ENCODE measurements around the gene ZNF454. TPM values are rescaled to one million over a fixed set of nuclear protein-coding genes. Genes with fewer than 3 reads are reported as not detected.

ZNF454 gene
- not detected in 2 replicates for total RNA-seq (2014; rRNA removed; shearing (Covaris generic); ENCODE audit: low replicate concordance)

DNA sequence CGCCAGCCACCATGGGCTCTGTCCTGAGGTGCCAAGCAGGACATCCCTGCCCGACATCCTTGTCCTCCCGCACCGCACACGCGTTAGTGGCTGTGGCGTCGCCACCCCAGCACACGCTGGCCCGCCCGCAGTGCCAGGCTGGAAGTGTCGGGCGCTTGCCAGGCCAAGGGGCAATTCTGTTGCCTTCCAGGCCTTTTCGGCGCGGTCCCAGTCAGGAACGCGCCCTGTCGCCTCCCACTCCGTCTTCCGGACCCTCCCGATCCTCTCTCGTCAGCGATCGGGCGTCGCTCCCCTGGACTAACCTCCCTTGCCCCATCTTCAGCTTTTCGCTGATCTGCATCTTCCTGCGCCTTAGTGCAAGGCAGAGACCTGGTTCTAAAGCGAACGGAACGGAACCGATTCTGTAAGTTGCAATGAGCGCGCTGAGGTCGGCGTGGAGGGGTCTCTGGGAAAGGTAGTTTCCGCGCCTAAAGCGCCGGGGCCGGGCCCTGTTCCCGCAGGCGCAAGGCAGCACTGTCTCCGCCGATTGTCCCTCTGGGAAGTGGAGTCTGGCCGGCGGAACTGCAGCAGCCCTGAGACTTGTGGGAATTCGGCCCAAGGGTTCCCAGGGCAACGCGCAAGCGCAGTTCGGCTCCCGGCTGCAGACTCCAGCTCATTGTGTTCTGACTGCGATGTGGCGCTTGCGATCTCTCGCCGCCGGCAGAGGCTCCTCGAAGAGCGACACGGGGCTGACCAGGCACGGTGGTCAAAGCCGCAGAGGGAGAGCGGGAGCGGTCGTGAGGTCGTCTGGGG lies at the start of gene ZNF454:
Gene ZNF454 (plus strand): TSS at position 630 of the 792 bp plus-strand sequence. CDS start 1,594 bp downstream, outside the sequence.
- no peak for DNase-seq (ENCODE audit: low read depth)
- in situ Hi-C loops (cut with HindIII; ENCODE audit: low pct_unique_long_range_greater_than_20kb, low sequenced_read_pairs): no loop called here

DNA sequence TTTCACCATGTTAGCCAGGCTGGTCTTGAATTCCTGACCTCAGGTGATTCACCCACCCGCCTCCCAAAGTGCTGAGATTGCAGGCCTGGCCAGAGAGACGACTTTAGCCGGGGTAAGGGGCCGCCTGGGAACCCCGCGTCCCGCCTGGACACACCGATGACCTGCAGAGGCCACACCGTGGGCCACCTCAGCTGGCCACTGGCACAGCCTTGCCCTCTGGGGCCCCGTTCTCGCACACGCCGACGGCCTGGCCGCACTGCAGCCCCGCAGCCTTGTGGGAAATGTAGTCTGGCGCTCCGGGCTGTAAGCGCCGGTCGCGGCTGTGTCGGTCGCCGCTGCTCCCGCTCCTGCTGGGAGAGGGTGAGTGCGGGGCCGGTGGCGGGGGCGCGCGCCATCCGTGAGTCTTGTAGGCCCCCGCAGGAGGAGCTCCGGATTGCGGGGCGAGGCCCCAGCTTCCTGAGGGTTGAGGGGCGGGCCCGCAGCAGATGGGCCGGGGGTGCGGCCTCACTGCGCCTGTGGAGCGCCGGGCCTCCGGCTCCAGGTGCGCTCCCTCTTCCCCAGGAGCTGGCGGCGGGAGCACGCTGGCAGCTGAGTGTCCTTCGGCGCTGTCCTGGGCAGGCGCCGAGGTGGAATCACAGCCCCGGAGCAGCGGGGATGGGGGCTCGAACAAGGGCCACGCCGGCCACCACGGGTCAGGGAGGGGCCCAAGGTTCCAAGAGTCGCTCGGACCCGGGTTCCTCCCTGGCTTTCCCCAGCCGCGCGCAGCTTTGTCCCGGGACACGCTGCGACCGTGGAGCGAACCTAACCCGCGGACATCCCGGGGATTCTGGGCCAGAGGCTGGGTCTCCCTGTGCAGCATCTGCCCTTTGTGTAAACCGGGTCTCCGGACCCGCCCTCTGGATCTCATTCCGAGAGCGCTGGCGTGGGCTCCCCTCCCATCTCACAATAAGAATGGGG lies 45.1 kb upstream of the ZNF454 start, which contains the start of gene ZFP2:
Gene ZFP2 (plus strand): TSS at position 299 of the 957 bp plus-strand sequence. CDS start 35,401 bp downstream, outside the sequence.
- DNase-seq (ENCODE audit: low read depth): peak; percentile 77
- in situ Hi-C loops (cut with HindIII; ENCODE audit: low pct_unique_long_range_greater_than_20kb, low sequenced_read_pairs): no loop called here

GRCh38 chr5:178899289-178899688 lies 41.7 kb upstream of the ZNF454 start:
- in situ Hi-C loops (cut with HindIII; ENCODE audit: low pct_unique_long_range_greater_than_20kb, low sequenced_read_pairs): no loop called here
- no peak for DNase-seq (ENCODE audit: low read depth)

DNA sequence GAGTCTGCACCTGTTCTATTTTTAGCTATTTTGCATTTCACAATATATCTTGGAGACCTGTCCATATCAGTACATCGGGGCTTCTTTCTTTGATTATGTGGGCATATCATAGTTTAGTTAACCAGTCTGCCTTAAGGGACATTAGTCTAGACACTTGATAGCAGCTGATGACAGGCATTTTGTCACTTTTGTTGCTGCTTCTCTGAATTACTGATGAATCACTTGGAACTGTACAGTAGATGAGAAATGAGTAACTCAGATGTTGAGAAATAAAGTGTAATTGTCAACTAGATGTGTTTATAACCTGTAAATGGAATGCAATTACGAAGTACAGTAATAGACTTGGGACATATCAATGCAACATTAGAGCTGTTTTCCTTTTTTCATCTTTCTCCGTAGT lies 38.1 kb upstream of the ZNF454 start:
- in situ Hi-C loops (cut with HindIII; ENCODE audit: low pct_unique_long_range_greater_than_20kb, low sequenced_read_pairs): no loop called here
- no peak for DNase-seq (ENCODE audit: low read depth)

GRCh38 chr5:178931846-178932760 lies 8.9 kb upstream of the ZNF454 start:
- in situ Hi-C loops (cut with HindIII; ENCODE audit: low pct_unique_long_range_greater_than_20kb, low sequenced_read_pairs): no loop called here
- DNase-seq (ENCODE audit: low read depth): peak; percentile 17

DNA sequence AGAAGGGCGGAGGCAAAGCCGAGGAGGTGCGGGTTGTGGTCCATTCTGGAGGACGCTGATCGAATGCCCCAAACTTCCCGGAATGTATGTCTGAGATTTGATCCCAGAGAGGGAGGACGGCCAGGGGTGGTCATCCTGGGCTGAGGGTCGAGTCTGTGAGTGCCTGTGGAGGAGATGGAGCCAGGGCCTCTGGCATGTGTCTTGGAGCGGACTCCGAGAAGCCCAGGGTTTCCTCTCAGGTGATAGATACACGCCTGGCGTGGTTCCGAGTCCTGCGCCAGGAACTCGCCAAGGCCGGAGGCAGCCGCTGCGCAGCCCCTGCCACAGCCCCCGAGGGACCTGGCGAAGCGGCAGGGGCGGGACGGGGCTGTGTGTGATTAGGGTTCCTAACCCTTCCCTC lies 363 bp downstream of the ZNF454 start:
- in situ Hi-C loops (cut with HindIII; ENCODE audit: low pct_unique_long_range_greater_than_20kb, low sequenced_read_pairs): no loop called here
- no peak for DNase-seq (ENCODE audit: low read depth)

DNA sequence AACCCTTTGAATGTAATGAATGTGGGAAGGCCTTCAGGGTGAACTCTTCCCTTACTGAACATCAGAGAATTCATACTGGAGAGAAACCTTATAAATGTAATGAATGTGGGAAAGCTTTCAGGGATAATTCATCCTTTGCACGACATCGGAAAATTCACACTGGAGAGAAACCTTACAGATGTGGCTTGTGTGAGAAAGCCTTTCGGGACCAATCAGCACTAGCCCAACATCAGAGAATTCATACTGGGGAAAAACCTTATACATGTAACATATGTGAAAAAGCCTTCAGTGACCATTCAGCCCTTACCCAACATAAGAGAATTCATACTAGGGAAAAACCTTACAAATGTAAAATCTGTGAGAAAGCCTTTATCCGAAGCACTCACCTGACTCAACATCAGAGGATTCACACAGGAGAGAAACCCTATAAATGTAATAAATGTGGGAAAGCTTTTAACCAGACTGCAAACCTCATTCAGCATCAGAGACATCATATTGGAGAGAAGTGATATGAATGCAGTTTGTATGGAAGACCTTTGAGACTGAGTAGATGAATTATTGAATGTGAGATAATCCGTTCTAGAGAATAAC lies 24.6 kb downstream of the ZNF454 start:
- in situ Hi-C loops (cut with HindIII; ENCODE audit: low pct_unique_long_range_greater_than_20kb, low sequenced_read_pairs): no loop called here
- DNase-seq (ENCODE audit: low read depth): no peak

DNA sequence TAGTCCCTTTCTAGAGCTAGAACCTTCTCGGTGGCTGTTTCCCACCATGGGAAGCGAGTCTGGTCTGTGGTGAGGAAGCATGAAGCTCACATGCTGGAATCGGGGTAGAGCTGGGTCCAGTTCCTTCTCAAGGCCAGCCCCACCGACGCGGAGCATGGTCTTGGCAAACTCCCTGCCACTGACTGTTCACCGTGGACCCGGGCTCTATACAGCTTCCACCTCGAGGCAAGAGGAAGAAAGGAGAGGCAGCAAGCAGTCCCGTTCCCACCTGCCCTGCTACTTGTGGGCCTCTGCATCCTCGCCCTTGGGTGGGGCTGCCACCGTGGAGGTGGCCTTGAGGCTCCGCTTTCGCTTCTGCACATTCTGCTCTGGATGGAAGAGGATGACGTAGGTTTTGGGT lies 40.4 kb downstream of the ZNF454 start:
- no peak for DNase-seq (ENCODE audit: low read depth)

DNA sequence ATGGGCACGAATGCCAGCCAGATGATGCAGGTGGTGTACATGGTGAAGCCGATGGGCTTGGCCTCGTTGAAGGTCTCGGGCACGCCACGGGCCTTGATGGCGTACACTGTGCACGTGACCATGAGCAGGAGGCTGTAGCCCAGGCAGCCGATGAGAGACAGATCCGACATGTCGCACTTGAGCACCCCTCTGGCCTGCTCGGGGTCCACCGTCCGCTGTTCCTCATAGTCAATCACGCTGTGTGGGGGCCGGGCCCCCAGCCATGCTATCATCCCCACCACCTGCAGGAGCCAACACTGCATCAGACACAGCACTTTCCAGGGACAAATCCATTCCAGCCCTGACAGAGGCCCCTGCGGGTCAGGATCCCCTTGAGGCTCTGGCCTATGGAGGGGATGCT lies 41.9 kb downstream of the ZNF454 start:
- in situ Hi-C loops (cut with HindIII; ENCODE audit: low pct_unique_long_range_greater_than_20kb, low sequenced_read_pairs): no loop called here
- DNase-seq (ENCODE audit: low read depth): no peak

More for the DNA sequence above, 40.4 kb downstream of the ZNF454 start:
- in situ Hi-C loops (cut with HindIII; ENCODE audit: low pct_unique_long_range_greater_than_20kb, low sequenced_read_pairs): no loop called here

DNA sequence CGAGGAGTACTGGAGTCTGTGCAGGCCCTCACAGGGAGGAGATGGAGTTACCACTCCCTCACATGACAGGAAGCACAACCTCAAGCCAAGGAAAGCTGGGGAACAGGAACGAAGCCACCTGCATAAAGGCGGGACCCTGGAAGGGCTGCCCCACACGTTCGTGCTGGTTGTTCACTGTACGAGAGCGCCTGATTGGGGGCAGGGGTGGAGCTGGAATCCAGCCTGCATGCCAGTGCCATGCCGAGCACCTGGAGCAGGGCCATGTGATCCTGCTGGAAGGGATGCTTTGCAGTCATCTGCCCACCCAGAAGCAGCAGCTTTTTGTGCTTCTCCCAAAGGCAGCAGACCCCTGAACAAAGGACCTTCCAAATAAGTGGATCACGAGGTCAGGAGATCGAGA lies 42.7 kb downstream of the ZNF454 start:
- in situ Hi-C loops (cut with HindIII; ENCODE audit: low pct_unique_long_range_greater_than_20kb, low sequenced_read_pairs): no loop called here
- DNase-seq (ENCODE audit: low read depth): no peak

DNA sequence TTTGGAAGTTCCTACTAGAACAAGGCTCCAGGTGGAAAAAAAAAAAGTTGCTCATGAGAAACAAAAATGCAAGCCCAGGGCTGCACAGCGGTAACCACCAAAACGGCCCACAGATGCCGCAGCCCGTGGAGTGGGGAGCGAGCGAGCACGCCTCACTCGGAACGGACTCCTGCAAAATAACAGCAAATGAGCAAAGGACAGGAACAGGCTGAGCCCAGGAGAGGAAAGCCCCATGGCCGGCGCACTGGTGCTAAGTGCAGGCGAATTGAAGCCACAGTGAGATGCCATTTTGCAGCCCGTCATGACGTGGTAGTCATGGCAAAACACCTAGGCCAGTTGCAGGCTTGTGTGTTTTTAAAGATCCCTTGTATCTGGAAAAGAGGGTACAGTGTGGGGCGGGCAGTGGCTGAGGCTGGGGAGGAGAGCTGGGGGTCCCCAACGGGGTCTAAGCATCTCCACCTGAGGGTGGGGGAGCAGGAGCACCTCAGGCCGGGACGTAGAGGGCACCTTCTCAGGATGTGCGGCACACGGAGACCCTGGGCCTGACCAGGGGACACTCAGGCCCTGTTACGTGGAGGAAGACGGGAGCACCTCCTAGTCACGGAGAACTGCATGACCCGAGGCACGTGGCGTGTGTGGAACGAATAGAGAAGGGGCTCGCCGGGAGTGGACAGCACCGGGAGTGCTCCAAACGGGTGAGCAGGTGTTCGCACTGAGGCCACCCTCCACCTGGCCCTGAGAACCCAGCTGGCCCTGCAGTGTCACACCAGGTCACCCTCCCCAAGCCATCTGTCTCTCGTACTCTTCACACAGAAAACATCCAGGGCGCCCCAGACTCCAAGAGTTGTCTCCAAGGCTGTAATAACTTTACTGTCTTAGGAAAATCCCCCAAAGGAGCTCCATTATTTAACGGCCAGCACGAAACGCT lies 43.4 kb downstream of the ZNF454 start:
- no peak for DNase-seq (ENCODE audit: low read depth)
- in situ Hi-C loops (cut with HindIII; ENCODE audit: low pct_unique_long_range_greater_than_20kb, low sequenced_read_pairs): no loop called here

DNA sequence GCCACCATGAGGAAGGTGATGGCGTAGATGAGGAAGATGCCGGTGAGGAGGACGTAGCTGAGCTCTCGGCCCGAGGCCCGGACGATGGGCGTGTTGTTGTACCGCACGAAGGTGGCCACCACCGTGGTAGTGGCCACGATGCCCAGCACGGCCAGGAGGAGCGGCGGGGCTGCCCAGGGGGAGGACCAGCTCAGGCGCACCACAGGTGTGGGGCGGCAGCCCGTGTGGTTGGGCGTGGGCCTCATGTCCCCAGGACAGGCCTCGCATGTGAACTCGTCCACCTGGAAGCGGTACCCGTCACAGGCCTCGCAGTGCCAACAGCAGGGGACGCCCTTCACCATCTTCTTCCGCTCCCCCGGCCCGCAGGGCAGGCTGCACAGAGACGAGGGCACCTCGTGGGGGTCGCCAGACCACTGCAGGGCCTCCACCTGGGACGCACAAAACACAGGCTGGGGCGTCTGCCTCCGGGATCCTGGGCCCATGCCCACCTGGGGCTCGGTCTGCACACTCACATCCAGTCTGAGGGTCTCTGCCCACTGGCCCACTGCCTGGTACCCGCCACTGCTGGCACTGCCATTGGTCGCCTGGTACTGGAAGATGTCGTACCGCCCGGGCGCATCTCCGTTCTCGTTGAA lies 45.4 kb downstream of the ZNF454 start:
- in situ Hi-C loops (cut with HindIII; ENCODE audit: low pct_unique_long_range_greater_than_20kb, low sequenced_read_pairs): no loop called here
- DNase-seq (ENCODE audit: low read depth): no peak

DNA sequence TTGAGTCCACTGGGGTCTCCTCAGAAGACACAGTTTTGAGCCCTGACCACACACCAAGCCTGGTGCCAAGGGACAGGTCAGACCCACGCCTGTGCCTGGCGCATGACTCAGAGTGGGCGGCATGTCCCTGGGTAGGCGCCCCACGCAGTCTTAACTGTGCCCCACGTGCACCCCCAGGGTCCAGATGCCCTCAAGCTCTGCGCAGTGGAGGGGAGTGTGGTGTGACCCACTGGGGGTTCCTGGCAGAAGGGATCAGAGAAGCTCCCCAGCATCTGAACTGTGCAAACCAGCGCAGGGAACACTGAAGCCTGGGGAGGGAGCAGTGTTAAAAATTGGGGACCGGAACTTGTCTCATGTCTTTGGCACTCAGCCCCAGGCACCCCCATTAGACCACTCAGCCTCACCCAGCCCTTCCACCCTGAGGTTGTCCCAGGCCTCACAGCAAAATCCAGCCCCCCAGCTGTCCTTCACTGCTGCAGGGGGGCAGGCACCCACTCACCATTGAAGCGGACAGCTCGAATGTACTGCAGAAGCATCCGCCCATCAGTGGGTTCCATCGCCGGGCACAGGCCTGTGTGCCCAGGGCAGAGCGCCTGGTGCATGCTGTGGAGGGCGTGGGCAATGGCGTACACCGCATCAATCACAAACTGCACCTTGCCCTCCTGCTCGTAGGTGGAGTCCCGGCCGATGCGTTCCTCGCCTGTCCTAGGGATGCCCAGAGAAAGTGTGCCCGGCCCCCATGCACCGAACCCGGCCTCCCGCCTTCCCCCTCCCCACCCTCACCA lies 47.6 kb downstream of the ZNF454 start:
- DNase-seq (ENCODE audit: low read depth): no peak
- in situ Hi-C loops (cut with HindIII; ENCODE audit: low pct_unique_long_range_greater_than_20kb, low sequenced_read_pairs): no loop called here

- no peak for DNase-seq (ENCODE audit: low read depth)
- in situ Hi-C loops (cut with HindIII; ENCODE audit: low pct_unique_long_range_greater_than_20kb, low sequenced_read_pairs): no loop called here
Measured at GRCh38 chr5:178989311-178989710, 48.3 kb downstream of the ZNF454 start.

DNA sequence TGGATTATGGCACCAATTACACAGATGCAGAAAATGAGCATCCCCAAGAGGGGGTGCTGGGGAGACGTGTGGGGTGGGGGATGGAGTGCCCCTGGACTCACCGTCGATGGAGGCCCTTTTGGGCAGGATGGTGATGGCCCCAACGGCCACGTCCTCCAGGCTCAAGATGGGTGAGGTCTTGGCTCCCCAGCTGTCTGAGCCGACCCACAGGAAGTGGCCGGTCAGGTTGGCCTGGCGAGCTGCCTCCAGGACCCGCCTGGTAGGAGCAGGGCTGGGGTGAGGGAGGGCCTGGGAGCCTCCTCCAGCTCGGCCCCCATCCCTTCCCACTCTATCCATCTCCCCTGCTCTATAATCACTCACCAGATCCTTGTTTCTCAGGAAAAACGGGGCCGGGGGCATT lies 49.5 kb downstream of the ZNF454 start:
- no peak for DNase-seq (ENCODE audit: low read depth)
- in situ Hi-C loops (cut with HindIII; ENCODE audit: low pct_unique_long_range_greater_than_20kb, low sequenced_read_pairs): no loop called here
